ENCODE data around the gene NARS2.

NARS2 gene

GRCh38 chr11:78417175-78417887 is 157.3 kb downstream of the NARS2 start, which contains the start of gene GAB2:
Gene GAB2 (minus strand): TSS chr11:78417820. CDS start chr11:78417720, 100 bp downstream.
- Histone ChIP-seq H3K27me3 (ENCODE audit: control insufficient read depth, insufficient read depth, low read length) (peaks cover 18% of the 10 kb centered on the region), H3K9me3 (ENCODE audit: control insufficient read depth, insufficient read depth, low read length) (no peaks in the 10 kb centered on the region), H3K4me3 (ENCODE audit: low read depth, low read length) (peak within 1 kb of the TSS; percentile 87), H3K36me3 (ENCODE audit: control insufficient read depth, insufficient read depth, low read length) (no peaks in the 10 kb centered on the region), H3K9ac (ENCODE audit: low read depth, low read length) (peak within 1 kb of the TSS; percentile 49), H3K4me1 (ENCODE audit: control insufficient read depth, insufficient read depth, low read length) (peaks cover 10% of the 10 kb centered on the region)

GRCh38 chr11:78416285-78417174 is 158.1 kb downstream of the NARS2 start:
- Histone ChIP-seq H3K4me3 (ENCODE audit: low read depth, low read length) (peak overlapping the region; percentile 82), H3K4me1 (ENCODE audit: control insufficient read depth, insufficient read depth, low read length) (peaks cover 10% of the 10 kb centered on the region)

GRCh38 chr11:78415338-78415737 is 159.3 kb downstream of the NARS2 start:
- H3K27me3 ChIP-seq (ENCODE audit: control insufficient read depth, insufficient read depth, low read length): peaks cover 18% of the 10 kb centered on the region
- no peak overlapping the region for H3K9ac ChIP-seq (ENCODE audit: low read depth, low read length)
- H3K36me3 ChIP-seq (ENCODE audit: control insufficient read depth, insufficient read depth, low read length): no peaks in the 10 kb centered on the region
- peaks cover 10% of the 10 kb centered on the region for H3K4me1 ChIP-seq (ENCODE audit: control insufficient read depth, insufficient read depth, low read length)
- no peaks in the 10 kb centered on the region for H3K9me3 ChIP-seq (ENCODE audit: control insufficient read depth, insufficient read depth, low read length)
- H3K4me3 ChIP-seq (ENCODE audit: low read depth, low read length): no peak overlapping the region

More at GRCh38 chr11:78416285-78417174, 158.1 kb downstream of the NARS2 start:
- peaks cover 18% of the 10 kb centered on the region for H3K27me3 ChIP-seq (ENCODE audit: control insufficient read depth, insufficient read depth, low read length)
- peak overlapping the region; percentile 49 for H3K9ac ChIP-seq (ENCODE audit: low read depth, low read length)
- no peaks in the 10 kb centered on the region for H3K36me3 ChIP-seq (ENCODE audit: control insufficient read depth, insufficient read depth, low read length)
- H3K9me3 ChIP-seq (ENCODE audit: control insufficient read depth, insufficient read depth, low read length): no peaks in the 10 kb centered on the region

GRCh38 chr11:78414321-78415051 is 160.2 kb downstream of the NARS2 start:
- no peak overlapping the region for H3K4me3 ChIP-seq (ENCODE audit: low read depth, low read length)
- peaks cover 15% of the 10 kb centered on the region for H3K27me3 ChIP-seq (ENCODE audit: control insufficient read depth, insufficient read depth, low read length)
- H3K36me3 ChIP-seq (ENCODE audit: control insufficient read depth, insufficient read depth, low read length): no peaks in the 10 kb centered on the region
- no peaks in the 10 kb centered on the region for H3K9me3 ChIP-seq (ENCODE audit: control insufficient read depth, insufficient read depth, low read length)
- H3K9ac ChIP-seq (ENCODE audit: low read depth, low read length): no peak overlapping the region
- peaks cover 8% of the 10 kb centered on the region for H3K4me1 ChIP-seq (ENCODE audit: control insufficient read depth, insufficient read depth, low read length)

- Histone ChIP-seq H3K4me3 (ENCODE audit: low read depth, low read length) (no peak overlapping the region), H3K27me3 (ENCODE audit: control insufficient read depth, insufficient read depth, low read length) (no peaks in the 10 kb centered on the region), H3K4me1 (ENCODE audit: control insufficient read depth, insufficient read depth, low read length) (no peaks in the 10 kb centered on the region), H3K9ac (ENCODE audit: low read depth, low read length) (no peak overlapping the region), H3K36me3 (ENCODE audit: control insufficient read depth, insufficient read depth, low read length) (no peaks in the 10 kb centered on the region), H3K9me3 (ENCODE audit: control insufficient read depth, insufficient read depth, low read length) (no peaks in the 10 kb centered on the region)
These were observed 166.0 kb downstream of the NARS2 start for GRCh38 chr11:78408619-78409018.

- Histone ChIP-seq H3K9me3 (ENCODE audit: control insufficient read depth, insufficient read depth, low read length) (no peaks in the 10 kb centered on the region), H3K4me1 (ENCODE audit: control insufficient read depth, insufficient read depth, low read length) (no peaks in the 10 kb centered on the region), H3K4me3 (ENCODE audit: low read depth, low read length) (no peak overlapping the region), H3K9ac (ENCODE audit: low read depth, low read length) (no peak overlapping the region), H3K36me3 (ENCODE audit: control insufficient read depth, insufficient read depth, low read length) (no peaks in the 10 kb centered on the region), H3K27me3 (ENCODE audit: control insufficient read depth, insufficient read depth, low read length) (no peaks in the 10 kb centered on the region)
These were observed 168.0 kb downstream of the NARS2 start for GRCh38 chr11:78406568-78407196.

GRCh38 chr11:78405805-78406204 is 168.9 kb downstream of the NARS2 start:
- Histone ChIP-seq H3K9me3 (ENCODE audit: control insufficient read depth, insufficient read depth, low read length) (no peaks in the 10 kb centered on the region), H3K36me3 (ENCODE audit: control insufficient read depth, insufficient read depth, low read length) (no peaks in the 10 kb centered on the region), H3K9ac (ENCODE audit: low read depth, low read length) (no peak overlapping the region), H3K27me3 (ENCODE audit: control insufficient read depth, insufficient read depth, low read length) (no peaks in the 10 kb centered on the region), H3K4me3 (ENCODE audit: low read depth, low read length) (no peak overlapping the region), H3K4me1 (ENCODE audit: control insufficient read depth, insufficient read depth, low read length) (no peaks in the 10 kb centered on the region)

- Histone ChIP-seq H3K9me3 (ENCODE audit: control insufficient read depth, insufficient read depth, low read length) (no peaks in the 10 kb centered on the region), H3K4me1 (ENCODE audit: control insufficient read depth, insufficient read depth, low read length) (peaks cover 12% of the 10 kb centered on the region), H3K36me3 (ENCODE audit: control insufficient read depth, insufficient read depth, low read length) (no peaks in the 10 kb centered on the region), H3K4me3 (ENCODE audit: low read depth, low read length) (no peak overlapping the region), H3K27me3 (ENCODE audit: control insufficient read depth, insufficient read depth, low read length) (peaks cover 6% of the 10 kb centered on the region), H3K9ac (ENCODE audit: low read depth, low read length) (no peak overlapping the region)
These were observed 170.9 kb downstream of the NARS2 start for GRCh38 chr11:78403781-78404180.

GRCh38 chr11:78402847-78403246 is 171.8 kb downstream of the NARS2 start:
- Histone ChIP-seq H3K27me3 (ENCODE audit: control insufficient read depth, insufficient read depth, low read length) (peaks cover 11% of the 10 kb centered on the region), H3K9ac (ENCODE audit: low read depth, low read length) (no peak overlapping the region), H3K4me1 (ENCODE audit: control insufficient read depth, insufficient read depth, low read length) (peaks cover 14% of the 10 kb centered on the region), H3K4me3 (ENCODE audit: low read depth, low read length) (no peak overlapping the region), H3K36me3 (ENCODE audit: control insufficient read depth, insufficient read depth, low read length) (no peaks in the 10 kb centered on the region), H3K9me3 (ENCODE audit: control insufficient read depth, insufficient read depth, low read length) (no peaks in the 10 kb centered on the region)

- no peaks in the 10 kb centered on the region for H3K36me3 ChIP-seq (ENCODE audit: control insufficient read depth, insufficient read depth, low read length)
- peaks cover 11% of the 10 kb centered on the region for H3K27me3 ChIP-seq (ENCODE audit: control insufficient read depth, insufficient read depth, low read length)
- H3K4me1 ChIP-seq (ENCODE audit: control insufficient read depth, insufficient read depth, low read length): peaks cover 14% of the 10 kb centered on the region
- no peaks in the 10 kb centered on the region for H3K9me3 ChIP-seq (ENCODE audit: control insufficient read depth, insufficient read depth, low read length)
- no peak overlapping the region for H3K9ac ChIP-seq (ENCODE audit: low read depth, low read length)
- no peak overlapping the region for H3K4me3 ChIP-seq (ENCODE audit: low read depth, low read length)
These were observed 174.0 kb downstream of the NARS2 start for GRCh38 chr11:78400702-78401101.

- Histone ChIP-seq H3K4me1 (ENCODE audit: control insufficient read depth, insufficient read depth, low read length) (peaks cover 14% of the 10 kb centered on the region), H3K36me3 (ENCODE audit: control insufficient read depth, insufficient read depth, low read length) (no peaks in the 10 kb centered on the region), H3K9me3 (ENCODE audit: control insufficient read depth, insufficient read depth, low read length) (no peaks in the 10 kb centered on the region), H3K27me3 (ENCODE audit: control insufficient read depth, insufficient read depth, low read length) (peaks cover 11% of the 10 kb centered on the region), H3K9ac (ENCODE audit: low read depth, low read length) (no peak overlapping the region), H3K4me3 (ENCODE audit: low read depth, low read length) (no peak overlapping the region)
These were observed 174.5 kb downstream of the NARS2 start for GRCh38 chr11:78400116-78400515.
